IPS DF 6.9 (cell line): ENCODE results near the gene PPP1R3F.

Experiments used
- DNase-seq: peaks from one replicate; pipeline ENCODE4 v3.0.0-alpha.2; 2013; ENCODE audit warnings: low read depth, low spot score
- H3K27ac ChIP-seq: one replicate; pipeline ENCODE4 v1.5.1; 2013; ENCODE audit warnings: low read length, control low read depth
- H3K27me3 ChIP-seq: 2 replicates; pipeline ENCODE4 v1.6.1; 2013; ENCODE audit warnings: mild to moderate bottlenecking, low read length; ENCODE audit not compliant: control insufficient read depth, insufficient read depth
- H3K36me3 ChIP-seq: 2 replicates; pipeline ENCODE4 v1.6.1; 2013; ENCODE audit warnings: low read length; ENCODE audit not compliant: control insufficient read depth, insufficient read depth
- H3K4me1 ChIP-seq: 2 replicates; pipeline ENCODE4 v1.6.1; 2013; ENCODE audit warnings: low read length; ENCODE audit not compliant: control insufficient read depth, insufficient read depth
- H3K4me3 ChIP-seq: 2 replicates; pipeline ENCODE4 v1.5.1; 2013; ENCODE audit warnings: mild to moderate bottlenecking, low read length
- H3K9me3 ChIP-seq: 2 replicates; pipeline ENCODE4 v1.6.1; 2013; ENCODE audit warnings: low read length, inconsistent platforms; ENCODE audit not compliant: control insufficient read depth, insufficient read depth
- WGBS: extraction: QIAGEN DNeasy Blood & Tissue Kit; methylation state at CpG from one replicate; pipeline ENCODE4 v1.1.7; 2013; ENCODE audit warnings: mixed read lengths, missing lambda C conversion rate; ENCODE audit not compliant: insufficient read length, insufficient coverage; 5-methylcytosine and 5-hydroxymethylcytosine counted together

PPP1R3F gene, protein sequence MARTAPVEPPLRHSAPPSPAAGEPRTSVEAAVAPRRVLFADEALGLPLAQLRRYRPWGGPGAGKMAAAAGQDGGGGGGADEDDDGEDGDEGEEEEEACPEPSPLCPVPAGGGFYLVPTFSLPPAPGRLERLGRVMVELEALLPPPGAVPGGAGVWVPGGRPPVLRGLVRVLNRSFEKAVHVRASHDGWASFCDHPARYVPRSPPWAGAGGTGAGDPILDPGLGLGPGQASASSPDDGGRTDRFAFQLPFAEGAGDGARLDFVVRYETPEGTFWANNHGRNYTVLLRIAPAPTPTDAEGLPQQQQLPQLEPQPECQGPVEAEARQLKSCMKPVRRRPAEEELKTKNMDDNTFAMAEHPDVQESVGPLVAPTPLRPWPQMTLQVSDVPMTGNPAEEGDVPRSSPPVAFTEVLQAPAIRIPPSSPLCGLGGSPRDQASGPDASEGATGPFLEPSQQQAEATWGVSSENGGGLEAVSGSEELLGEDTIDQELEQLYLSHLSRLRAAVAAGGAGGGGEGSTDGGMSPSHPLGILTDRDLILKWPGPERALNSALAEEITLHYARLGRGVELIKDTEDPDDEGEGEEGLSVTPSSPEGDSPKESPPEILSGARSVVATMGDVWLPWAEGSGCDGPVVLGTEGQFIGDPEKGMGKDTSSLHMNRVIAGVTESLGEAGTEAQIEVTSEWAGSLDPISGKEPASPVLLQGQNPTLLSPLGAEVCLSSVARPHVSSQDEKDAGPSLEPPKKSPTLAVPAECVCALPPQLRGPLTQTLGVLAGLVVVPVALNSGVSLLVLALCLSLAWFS

DNA sequence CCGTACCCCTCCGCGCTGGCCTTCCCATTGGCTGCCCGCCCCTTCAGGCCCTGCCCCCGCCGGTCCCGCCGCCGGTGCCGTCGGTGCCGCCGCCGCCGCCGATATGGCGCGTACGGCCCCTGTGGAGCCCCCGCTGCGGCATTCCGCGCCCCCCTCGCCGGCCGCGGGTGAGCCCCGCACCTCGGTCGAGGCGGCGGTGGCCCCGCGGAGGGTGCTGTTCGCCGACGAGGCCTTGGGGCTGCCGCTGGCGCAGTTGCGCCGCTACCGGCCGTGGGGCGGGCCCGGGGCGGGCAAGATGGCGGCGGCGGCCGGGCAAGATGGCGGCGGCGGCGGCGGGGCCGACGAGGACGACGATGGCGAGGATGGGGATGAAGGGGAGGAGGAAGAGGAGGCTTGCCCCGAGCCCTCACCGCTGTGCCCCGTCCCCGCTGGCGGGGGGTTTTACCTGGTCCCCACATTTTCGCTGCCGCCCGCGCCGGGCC is at the start of gene PPP1R3F:
Gene PPP1R3F, plus strand, starts transcription at position 27 of the 482 bp plus-strand sequence. Its CDS starts 77 bp downstream, at position 104.
- Histone ChIP-seq H3K4me1 (peaks cover 2% of the 10 kb centered on the region; the same call in 1 of the 2 replicates), H3K27me3 (no peaks in the 10 kb centered on the region), H3K9me3 (no peaks in the 10 kb centered on the region), H3K27ac (no peak within 1 kb of the TSS), H3K36me3 (no peaks in the 10 kb centered on the region), H3K4me3 (peak within 1 kb of the TSS; percentile 93)
- DNase-seq, result no peak
- no CpG with 5 or more reads among the region's 70 CpGs for WGBS

DNA sequence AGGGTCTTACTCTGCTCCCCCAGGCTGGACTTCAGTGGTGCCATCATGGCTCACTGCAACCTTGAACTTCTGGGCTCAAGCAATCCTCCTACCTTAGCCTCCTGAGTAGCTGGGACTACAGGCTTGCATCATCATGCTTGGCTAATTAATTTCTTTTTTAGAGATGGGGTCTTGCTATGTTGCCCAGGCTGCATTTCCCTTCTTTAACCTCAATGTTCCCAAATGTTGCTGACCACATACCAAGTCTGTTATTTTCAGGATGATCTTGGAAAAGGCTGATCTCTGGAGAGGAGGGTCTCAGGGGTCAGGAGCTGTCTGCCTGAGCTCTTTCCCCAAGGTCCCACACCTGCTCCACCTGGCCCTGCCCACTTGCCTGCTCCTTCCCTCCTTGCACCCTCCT is 49.5 kb upstream of the PPP1R3F start:
- no peak for DNase-seq
- H3K36me3 ChIP-seq, result no peaks in the 10 kb centered on the region
- no peak overlapping the region for H3K27ac ChIP-seq
- no peak overlapping the region for H3K4me3 ChIP-seq
- H3K27me3 ChIP-seq, result no peaks in the 10 kb centered on the region
- no peaks in the 10 kb centered on the region for H3K4me1 ChIP-seq
- no peaks in the 10 kb centered on the region for H3K9me3 ChIP-seq

DNA sequence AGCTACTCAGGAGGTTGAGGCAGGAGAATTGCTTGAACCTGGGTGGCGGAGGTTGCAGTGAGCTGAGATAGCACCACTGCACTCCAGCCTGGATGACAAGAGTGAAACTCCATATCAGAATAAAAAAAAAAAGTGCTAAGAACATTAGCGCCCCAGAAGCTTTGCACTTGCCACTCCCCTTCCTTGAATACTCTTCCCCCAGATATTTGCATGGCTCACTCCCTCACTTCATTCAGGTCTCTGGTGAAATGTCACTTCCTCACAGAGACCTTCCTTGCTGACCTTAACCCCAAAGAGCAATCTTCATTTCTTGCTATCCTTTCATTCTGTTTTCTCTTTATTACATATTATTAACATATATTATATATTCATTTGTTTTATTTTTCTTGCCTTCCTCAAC is 47.7 kb upstream of the PPP1R3F start:
- WGBS, result no CpG with 5 or more reads among the region's 2 CpGs
- no peaks in the 10 kb centered on the region for H3K4me1 ChIP-seq
- H3K36me3 ChIP-seq, result no peaks in the 10 kb centered on the region
- no peak overlapping the region for H3K27ac ChIP-seq
- H3K27me3 ChIP-seq, result no peaks in the 10 kb centered on the region
- DNase-seq, result no peak
- no peak overlapping the region for H3K4me3 ChIP-seq
- H3K9me3 ChIP-seq, result no peaks in the 10 kb centered on the region

DNA sequence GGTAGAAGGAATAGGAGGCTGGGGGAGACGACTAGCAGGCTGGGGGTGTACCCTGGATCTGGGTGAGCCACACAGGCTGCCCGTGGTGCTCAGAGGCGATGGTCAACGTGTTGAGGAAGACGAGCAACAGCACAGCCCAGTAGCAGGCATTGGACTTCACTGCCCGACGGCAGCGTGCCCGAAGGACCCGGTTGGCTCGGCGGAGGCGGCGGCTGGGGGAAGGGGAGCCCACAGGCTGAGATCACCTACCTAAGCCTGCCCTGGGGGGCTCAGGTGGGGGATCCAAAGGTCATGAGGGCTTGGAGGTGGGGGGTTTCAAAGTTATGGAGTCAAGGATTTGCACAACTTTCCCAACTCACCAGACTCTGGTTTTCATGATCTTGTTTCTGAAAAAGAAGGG is 43.7 kb upstream of the PPP1R3F start:
- WGBS, result no CpG with 5 or more reads among the region's 14 CpGs
- Histone ChIP-seq H3K4me3 (no peak overlapping the region), H3K4me1 (0 out of 2 replicates have a peak, but pooled peaks cover 4% of the 10 kb centered on the region), H3K27ac (no peak overlapping the region), H3K27me3 (no peaks in the 10 kb centered on the region), H3K9me3 (no peaks in the 10 kb centered on the region), H3K36me3 (no peaks in the 10 kb centered on the region)
- no peak for DNase-seq

DNA sequence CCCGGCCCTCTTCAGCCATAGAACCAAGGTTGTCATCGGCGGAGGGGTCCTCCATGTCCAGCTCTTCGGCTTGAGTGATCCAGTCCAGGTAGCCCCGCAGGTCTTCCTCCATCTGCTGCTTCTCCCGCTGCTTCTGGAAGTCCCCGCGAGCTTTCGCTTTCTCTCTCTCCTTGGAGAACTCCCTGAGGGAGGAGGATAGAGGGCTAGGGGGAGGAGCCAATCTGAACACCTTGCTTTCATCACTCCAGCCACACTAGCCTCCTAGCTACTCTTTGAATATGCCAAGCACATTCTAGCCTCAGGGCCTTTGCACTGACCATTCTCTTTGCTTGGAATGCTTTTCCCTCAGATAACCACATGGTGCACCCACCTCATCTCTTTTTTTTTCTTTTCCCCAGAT is 42.6 kb upstream of the PPP1R3F start:
- no peak overlapping the region for H3K27ac ChIP-seq
- no CpG with 5 or more reads among the region's 9 CpGs for WGBS
- DNase-seq, result no peak
- H3K4me1 ChIP-seq, result 0 out of 2 replicates have a peak, but pooled peaks cover 4% of the 10 kb centered on the region
- H3K27me3 ChIP-seq, result no peaks in the 10 kb centered on the region
- H3K9me3 ChIP-seq, result no peaks in the 10 kb centered on the region
- no peaks in the 10 kb centered on the region for H3K36me3 ChIP-seq
- no peak overlapping the region for H3K4me3 ChIP-seq

DNA sequence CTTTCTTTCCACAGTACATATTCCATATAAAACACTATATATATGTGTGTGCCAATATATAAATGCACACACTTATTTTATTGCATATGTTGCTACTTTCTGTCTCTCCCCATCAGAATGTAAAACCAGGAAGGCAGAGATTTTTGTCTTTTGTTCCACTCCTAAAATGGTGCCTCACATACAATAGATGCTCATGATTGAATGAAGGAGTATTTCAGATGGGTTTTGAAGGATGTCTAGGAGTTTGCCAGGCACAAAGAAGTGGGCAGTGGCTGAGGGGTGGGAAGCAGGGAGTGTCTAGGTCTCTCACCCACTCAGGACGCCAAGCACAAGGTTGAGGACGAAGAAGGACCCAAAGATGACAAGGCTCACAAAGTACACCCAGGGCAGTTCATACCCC is 41.9 kb upstream of the PPP1R3F start:
- H3K27ac ChIP-seq, result no peak overlapping the region
- H3K9me3 ChIP-seq, result no peaks in the 10 kb centered on the region
- H3K27me3 ChIP-seq, result no peaks in the 10 kb centered on the region
- 0 out of 2 replicates have a peak, but pooled peaks cover 4% of the 10 kb centered on the region for H3K4me1 ChIP-seq
- WGBS, result no CpG with 5 or more reads among the region's 2 CpGs
- no peak overlapping the region for H3K4me3 ChIP-seq
- H3K36me3 ChIP-seq, result no peaks in the 10 kb centered on the region
- DNase-seq, result no peak

DNA sequence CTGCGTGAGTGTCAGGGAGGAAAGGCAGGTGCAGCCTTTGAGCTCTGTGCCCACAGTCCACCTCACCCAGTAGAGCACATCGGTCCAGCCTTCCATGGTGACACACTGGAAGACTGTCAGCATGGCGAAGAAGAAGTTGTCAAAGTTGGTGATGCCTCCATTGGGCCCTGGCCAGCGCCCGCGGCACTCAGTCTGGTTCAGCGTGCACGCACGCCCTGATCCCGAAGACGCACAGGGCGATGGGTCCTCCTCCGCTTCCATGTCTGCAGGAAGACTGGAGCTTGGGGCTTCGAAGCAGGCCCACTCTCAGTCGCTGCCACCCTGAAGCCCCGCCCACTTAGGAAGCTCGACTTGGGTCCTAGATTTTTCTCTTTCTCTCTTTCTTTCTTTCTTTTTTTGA is 41.4 kb upstream of the PPP1R3F start:
- no peak for DNase-seq
- no peaks in the 10 kb centered on the region for H3K27me3 ChIP-seq
- no peaks in the 10 kb centered on the region for H3K36me3 ChIP-seq
- no peaks in the 10 kb centered on the region for H3K9me3 ChIP-seq
- H3K4me3 ChIP-seq, result no peak overlapping the region
- no CpG with 5 or more reads among the region's 17 CpGs for WGBS
- H3K27ac ChIP-seq, result no peak overlapping the region
- H3K4me1 ChIP-seq, result 0 out of 2 replicates have a peak, but pooled peaks cover 4% of the 10 kb centered on the region

DNA sequence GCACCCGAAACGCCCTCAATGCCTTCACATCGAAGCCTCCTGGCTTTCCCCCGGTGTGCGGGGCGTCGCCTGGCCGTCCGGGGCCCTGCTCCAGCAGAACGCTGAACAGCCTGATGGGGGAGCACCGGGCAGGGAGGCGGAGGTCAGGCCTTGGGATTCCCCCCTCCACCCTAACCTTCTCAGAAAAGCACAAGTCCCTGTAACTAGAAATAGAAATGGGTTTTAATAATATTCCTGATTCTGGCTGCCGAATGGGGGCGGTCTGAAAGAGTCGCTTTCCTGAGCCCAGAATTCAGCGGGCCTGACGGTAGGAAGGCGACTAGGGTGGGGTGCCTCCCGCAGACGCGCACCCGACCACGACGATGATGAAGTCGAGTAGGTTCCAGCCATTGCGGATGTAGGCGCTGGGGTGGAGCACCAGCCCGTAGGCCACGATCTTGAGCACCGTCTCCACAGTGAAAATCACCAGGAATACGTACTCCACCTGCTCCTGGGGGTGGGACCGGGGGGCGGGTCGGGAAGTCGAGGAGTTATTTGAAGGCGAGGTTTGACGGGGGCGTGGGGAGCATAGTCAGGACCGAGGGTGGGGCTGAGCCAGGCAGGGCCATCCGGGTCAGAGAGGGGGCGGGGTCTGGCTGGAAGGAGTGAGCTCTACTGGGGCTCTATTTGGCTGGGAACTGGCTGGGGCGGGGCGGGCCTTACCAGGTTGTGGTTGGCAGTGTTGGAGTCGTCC is 38.9 kb upstream of the PPP1R3F start:
- DNase-seq, result no peak
- Histone ChIP-seq H3K27ac (no peak overlapping the region), H3K27me3 (no peaks in the 10 kb centered on the region), H3K36me3 (no peaks in the 10 kb centered on the region), H3K4me3 (peak overlapping the region; percentile 51; the same call in 1 of the 2 replicates), H3K4me1 (0 out of 2 replicates have a peak, but pooled peaks cover 4% of the 10 kb centered on the region), H3K9me3 (no peaks in the 10 kb centered on the region)
- no CpG with 5 or more reads among the region's 44 CpGs for WGBS

DNA sequence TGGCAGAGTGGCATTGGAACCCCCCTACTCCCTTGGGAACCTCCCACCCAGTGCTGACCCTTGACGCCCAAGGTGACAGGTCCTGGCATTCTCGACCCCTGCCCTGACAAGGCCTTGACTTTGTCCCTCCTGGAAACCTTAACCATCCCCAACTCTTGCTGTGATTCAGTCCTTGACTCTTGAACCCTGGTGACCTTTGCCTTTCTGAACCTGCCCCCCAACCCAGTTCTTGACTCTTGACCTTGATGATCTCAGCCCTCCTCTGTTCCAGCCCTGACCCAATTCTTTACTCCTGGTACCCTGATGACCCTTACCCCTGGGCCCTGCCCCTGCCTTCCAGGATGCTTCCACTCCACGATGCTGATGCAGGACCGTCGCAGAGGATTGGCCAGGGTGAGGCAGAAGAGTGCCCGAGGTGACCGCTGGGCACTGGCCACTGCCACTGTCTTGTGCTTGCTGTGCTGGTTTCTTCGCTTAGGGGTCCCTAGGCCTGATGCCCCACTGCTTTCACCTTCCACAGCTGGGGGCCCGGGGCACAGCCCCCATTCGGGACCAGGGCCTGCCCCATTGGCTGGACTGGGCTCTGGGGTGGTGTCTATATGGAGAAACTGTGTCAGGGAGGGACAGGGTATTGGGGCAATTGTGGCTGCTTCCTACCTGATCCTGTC is 38.1 kb upstream of the PPP1R3F start:
- Histone ChIP-seq H3K36me3 (no peaks in the 10 kb centered on the region), H3K27me3 (no peaks in the 10 kb centered on the region), H3K9me3 (no peaks in the 10 kb centered on the region), H3K4me1 (0 out of 2 replicates have a peak, but pooled peaks cover 4% of the 10 kb centered on the region), H3K27ac (no peak overlapping the region), H3K4me3 (no peak overlapping the region)
- WGBS, result no CpG with 5 or more reads among the region's 10 CpGs
- no peak for DNase-seq
